HEK293 (cell line): ENCODE results near the gene TMEM87B.

Experiments used
- CTCF ChIA-PET: fragments of 350-600 bp; formaldehyde crosslinking; extraction: SDS; loops from one replicate; lab custom pipeline; 2021; ENCODE audit warnings: antibody characterized with exemption; lab: Yijun Ruan, JAX
- POLR2A ChIA-PET: fragments of 300-600 bp; formaldehyde crosslinking; extraction: SDS; loops from one replicate; lab custom pipeline; 2020; ENCODE audit warnings: antibody characterized with exemption, inconsistent platforms; lab: Yijun Ruan, JAX
- H3K27ac ChIP-seq: fragments of 200-500 bp; sonication (Bioruptor generic); 2 replicates; pipeline ENCODE4 v1.5.1; 2014; ENCODE audit warnings: low read depth, low read length, control low read depth, inconsistent platforms; ENCODE audit errors: extremely low read depth
- H3K36me3 ChIP-seq, 2 experiments: fragments of 200-500 bp in 1 of 2; sonication (Bioruptor generic) in 1 of 2; 1 replicate in 1 of 2; 2 replicates in 1 of 2; pipeline ENCODE4 v1.5.1; 2014 to 2017; ENCODE audit warnings: inconsistent platforms in 2 of 2, low read length in 2 of 2; ENCODE audit not compliant: control insufficient read depth in 2 of 2, insufficient read depth in 1 of 2
- H3K4me1 ChIP-seq: fragments of 200-500 bp; sonication (Bioruptor generic); 2 replicates; pipeline ENCODE4 v1.5.1; 2014; ENCODE audit warnings: mild to moderate bottlenecking, low read length, inconsistent platforms; ENCODE audit not compliant: control insufficient read depth, insufficient read depth
- H3K4me3 ChIP-seq: 2 replicates; pipeline ENCODE4 v1.5.1; 2011; ENCODE audit warnings: low read depth, mild to moderate bottlenecking, control low read depth, low read length, moderate library complexity
- H3K9me3 ChIP-seq: fragments of 200-500 bp; sonication (Bioruptor generic); 2 replicates; pipeline ENCODE4 v1.5.1; 2014; ENCODE audit warnings: low read depth, low read length, inconsistent platforms; ENCODE audit not compliant: control insufficient read depth, insufficient read depth
- KLF1 ChIP-seq: fragments of 450-650 bp; formaldehyde crosslinking; IDR thresholded peaks from 2 replicates; pipeline ENCODE4 v1.5.1; 2016; ENCODE audit warnings: missing biosample characterization, missing genetic modification characterization
- KLF10 ChIP-seq: fragments of 450-650 bp; IDR thresholded peaks from 2 replicates; pipeline ENCODE4 v1.5.1; 2018; ENCODE audit warnings: missing biosample characterization, mild to moderate bottlenecking, missing genetic modification characterization
- PRDM1 ChIP-seq: fragments of 450-650 bp; formaldehyde crosslinking; IDR thresholded peaks from 2 replicates; pipeline ENCODE4; 2016; ENCODE audit warnings: missing biosample characterization, missing genetic modification characterization
- RBAK ChIP-seq: fragments of 450-650 bp; formaldehyde crosslinking; IDR thresholded peaks from 2 replicates; pipeline ENCODE4 v1.5.1; 2016; ENCODE audit warnings: missing biosample characterization, missing genetic modification characterization
- ZBTB17 ChIP-seq: fragments of 450-650 bp; formaldehyde crosslinking; IDR thresholded peaks from 2 replicates; pipeline ENCODE4 v1.5.1; 2016; ENCODE audit warnings: missing biosample characterization, missing genetic modification characterization
- ZBTB49 ChIP-seq: fragments of 450-650 bp; formaldehyde crosslinking; IDR thresholded peaks from 2 replicates; pipeline ENCODE4 v1.5.1; 2016; ENCODE audit warnings: missing biosample characterization, missing genetic modification characterization, low read depth
- ZNF19 ChIP-seq: fragments of 450-650 bp; formaldehyde crosslinking; IDR thresholded peaks from 2 replicates; pipeline ENCODE4; 2016; ENCODE audit warnings: missing biosample characterization, missing genetic modification characterization, low read depth
- ZNF211 ChIP-seq: fragments of 450-650 bp; formaldehyde crosslinking; IDR thresholded peaks from 2 replicates; pipeline ENCODE4 v1.5.1; 2016; ENCODE audit warnings: low read depth, missing biosample characterization, missing genetic modification characterization
- ZNF341 ChIP-seq: fragments of 450-650 bp; formaldehyde crosslinking; IDR thresholded peaks from 2 replicates; pipeline ENCODE4; 2016; ENCODE audit warnings: low read depth, missing biosample characterization, missing genetic modification characterization
- ZNF398 ChIP-seq: fragments of 450-650 bp; formaldehyde crosslinking; IDR thresholded peaks from 2 replicates; pipeline ENCODE4 v1.5.1; 2017; ENCODE audit warnings: missing biosample characterization, missing genetic modification characterization
- ZNF404 ChIP-seq: fragments of 450-650 bp; formaldehyde crosslinking; IDR thresholded peaks from 2 replicates; pipeline ENCODE4 v1.5.1; 2017; ENCODE audit warnings: missing biosample characterization, missing genetic modification characterization
- ZNF610 ChIP-seq: fragments of 450-650 bp; formaldehyde crosslinking; IDR thresholded peaks from 2 replicates; pipeline ENCODE4 v1.5.1; 2016; ENCODE audit warnings: missing biosample characterization, missing genetic modification characterization, borderline replicate concordance
- ZSCAN30 ChIP-seq: fragments of 450-650 bp; IDR thresholded peaks from 2 replicates; pipeline ENCODE4 v1.5.1; 2018; ENCODE audit warnings: missing biosample characterization, mild to moderate bottlenecking, missing genetic modification characterization, moderate library complexity
- TF ChIP-seq, protein P1 (sequence below): fragments of 450-650 bp; formaldehyde crosslinking; IDR thresholded peaks from 2 replicates; pipeline ENCODE4 v1.5.1; 2016; ENCODE audit warnings: missing biosample characterization, missing genetic modification characterization
- TF ChIP-seq, protein P2 (sequence below): fragments of 450-650 bp; formaldehyde crosslinking; IDR thresholded peaks from 2 replicates; pipeline ENCODE4 v1.5.1; 2016; ENCODE audit warnings: missing biosample characterization, missing genetic modification characterization, borderline replicate concordance
- TF ChIP-seq, protein P3 (sequence below): fragments of 450-650 bp; formaldehyde crosslinking; IDR thresholded peaks from 2 replicates; pipeline ENCODE4 v1.5.1; 2016; ENCODE audit warnings: missing biosample characterization, missing genetic modification characterization
- TF ChIP-seq, protein P4 (sequence below): IDR thresholded peaks from 2 replicates; pipeline ENCODE4 v1.6.1; 2011; ENCODE audit warnings: mild to moderate bottlenecking, low read depth, low read length, borderline replicate concordance
- TF ChIP-seq, protein P5 (sequence below): fragments of 450-650 bp; formaldehyde crosslinking; IDR thresholded peaks from 2 replicates; pipeline ENCODE4 v1.5.1; 2016; ENCODE audit warnings: missing biosample characterization, missing genetic modification characterization, borderline replicate concordance

TMEM87B gene

DNA sequence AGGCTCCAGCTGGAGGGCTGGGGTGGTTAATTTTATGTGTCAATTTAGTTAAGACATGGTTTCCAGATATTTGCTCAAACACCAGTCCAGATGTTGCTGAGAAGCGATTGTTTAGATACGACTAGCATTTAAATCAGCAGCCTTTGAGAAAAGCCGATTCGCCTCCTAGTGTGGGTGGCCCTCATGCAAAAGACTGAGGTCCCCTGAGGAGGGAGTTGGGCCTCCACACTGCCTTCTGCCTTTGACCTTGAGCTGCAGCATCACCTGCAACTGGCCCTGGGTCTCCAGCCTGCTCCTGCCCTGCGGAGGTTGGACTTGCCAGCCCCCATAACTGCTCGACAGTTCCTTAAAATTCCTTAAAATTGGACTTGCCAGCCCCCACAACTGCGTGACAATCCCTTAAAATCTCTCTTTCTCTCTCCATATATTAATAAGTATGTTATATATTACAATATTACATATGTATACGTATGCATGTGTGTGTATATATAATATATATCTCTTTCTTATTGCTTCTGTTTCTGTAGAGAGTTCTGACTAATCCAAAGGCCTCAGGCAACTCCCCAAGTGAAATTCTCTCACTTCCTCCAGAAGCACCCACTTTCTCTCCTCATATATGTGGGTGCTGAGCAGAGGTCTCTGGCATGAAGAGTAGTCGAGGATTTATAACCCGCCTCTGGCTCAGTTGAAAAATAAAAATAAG is 97.6 kb downstream of the TMEM87B start:
- no peaks in the 10 kb centered on the region for H3K9me3 ChIP-seq
- H3K27ac ChIP-seq = no peak overlapping the region
- no peak overlapping the region for H3K4me3 ChIP-seq
- POLR2A ChIA-PET = no interaction called here
- TF ChIP-seq, protein P1, sequence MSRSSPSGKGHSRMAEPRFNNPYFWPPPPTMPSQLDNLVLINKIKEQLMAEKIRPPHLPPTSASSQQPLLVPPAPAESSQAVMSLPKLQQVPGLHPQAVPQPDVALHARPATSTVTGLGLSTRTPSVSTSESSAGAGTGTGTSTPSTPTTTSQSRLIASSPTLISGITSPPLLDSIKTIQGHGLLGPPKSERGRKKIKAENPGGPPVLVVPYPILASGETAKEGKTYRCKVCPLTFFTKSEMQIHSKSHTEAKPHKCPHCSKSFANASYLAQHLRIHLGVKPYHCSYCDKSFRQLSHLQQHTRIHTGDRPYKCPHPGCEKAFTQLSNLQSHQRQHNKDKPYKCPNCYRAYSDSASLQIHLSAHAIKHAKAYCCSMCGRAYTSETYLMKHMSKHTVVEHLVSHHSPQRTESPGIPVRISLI (tag by site-specific recombination) = no peak
- TF ChIP-seq ZNF404 (tag by site-specific recombination) = no peak
- no peak for TF ChIP-seq ZNF19 (tag by site-specific recombination)
- TF ChIP-seq ZSCAN30 = no peak
- TF ChIP-seq, protein P2, sequence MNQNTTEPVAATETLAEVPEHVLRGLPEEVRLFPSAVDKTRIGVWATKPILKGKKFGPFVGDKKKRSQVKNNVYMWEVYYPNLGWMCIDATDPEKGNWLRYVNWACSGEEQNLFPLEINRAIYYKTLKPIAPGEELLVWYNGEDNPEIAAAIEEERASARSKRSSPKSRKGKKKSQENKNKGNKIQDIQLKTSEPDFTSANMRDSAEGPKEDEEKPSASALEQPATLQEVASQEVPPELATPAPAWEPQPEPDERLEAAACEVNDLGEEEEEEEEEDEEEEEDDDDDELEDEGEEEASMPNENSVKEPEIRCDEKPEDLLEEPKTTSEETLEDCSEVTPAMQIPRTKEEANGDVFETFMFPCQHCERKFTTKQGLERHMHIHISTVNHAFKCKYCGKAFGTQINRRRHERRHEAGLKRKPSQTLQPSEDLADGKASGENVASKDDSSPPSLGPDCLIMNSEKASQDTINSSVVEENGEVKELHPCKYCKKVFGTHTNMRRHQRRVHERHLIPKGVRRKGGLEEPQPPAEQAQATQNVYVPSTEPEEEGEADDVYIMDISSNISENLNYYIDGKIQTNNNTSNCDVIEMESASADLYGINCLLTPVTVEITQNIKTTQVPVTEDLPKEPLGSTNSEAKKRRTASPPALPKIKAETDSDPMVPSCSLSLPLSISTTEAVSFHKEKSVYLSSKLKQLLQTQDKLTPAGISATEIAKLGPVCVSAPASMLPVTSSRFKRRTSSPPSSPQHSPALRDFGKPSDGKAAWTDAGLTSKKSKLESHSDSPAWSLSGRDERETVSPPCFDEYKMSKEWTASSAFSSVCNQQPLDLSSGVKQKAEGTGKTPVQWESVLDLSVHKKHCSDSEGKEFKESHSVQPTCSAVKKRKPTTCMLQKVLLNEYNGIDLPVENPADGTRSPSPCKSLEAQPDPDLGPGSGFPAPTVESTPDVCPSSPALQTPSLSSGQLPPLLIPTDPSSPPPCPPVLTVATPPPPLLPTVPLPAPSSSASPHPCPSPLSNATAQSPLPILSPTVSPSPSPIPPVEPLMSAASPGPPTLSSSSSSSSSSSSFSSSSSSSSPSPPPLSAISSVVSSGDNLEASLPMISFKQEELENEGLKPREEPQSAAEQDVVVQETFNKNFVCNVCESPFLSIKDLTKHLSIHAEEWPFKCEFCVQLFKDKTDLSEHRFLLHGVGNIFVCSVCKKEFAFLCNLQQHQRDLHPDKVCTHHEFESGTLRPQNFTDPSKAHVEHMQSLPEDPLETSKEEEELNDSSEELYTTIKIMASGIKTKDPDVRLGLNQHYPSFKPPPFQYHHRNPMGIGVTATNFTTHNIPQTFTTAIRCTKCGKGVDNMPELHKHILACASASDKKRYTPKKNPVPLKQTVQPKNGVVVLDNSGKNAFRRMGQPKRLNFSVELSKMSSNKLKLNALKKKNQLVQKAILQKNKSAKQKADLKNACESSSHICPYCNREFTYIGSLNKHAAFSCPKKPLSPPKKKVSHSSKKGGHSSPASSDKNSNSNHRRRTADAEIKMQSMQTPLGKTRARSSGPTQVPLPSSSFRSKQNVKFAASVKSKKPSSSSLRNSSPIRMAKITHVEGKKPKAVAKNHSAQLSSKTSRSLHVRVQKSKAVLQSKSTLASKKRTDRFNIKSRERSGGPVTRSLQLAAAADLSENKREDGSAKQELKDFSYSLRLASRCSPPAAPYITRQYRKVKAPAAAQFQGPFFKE (tag by site-specific recombination) = no peak
- no peak for TF ChIP-seq RBAK (tag by site-specific recombination)
- TF ChIP-seq, protein P3, sequence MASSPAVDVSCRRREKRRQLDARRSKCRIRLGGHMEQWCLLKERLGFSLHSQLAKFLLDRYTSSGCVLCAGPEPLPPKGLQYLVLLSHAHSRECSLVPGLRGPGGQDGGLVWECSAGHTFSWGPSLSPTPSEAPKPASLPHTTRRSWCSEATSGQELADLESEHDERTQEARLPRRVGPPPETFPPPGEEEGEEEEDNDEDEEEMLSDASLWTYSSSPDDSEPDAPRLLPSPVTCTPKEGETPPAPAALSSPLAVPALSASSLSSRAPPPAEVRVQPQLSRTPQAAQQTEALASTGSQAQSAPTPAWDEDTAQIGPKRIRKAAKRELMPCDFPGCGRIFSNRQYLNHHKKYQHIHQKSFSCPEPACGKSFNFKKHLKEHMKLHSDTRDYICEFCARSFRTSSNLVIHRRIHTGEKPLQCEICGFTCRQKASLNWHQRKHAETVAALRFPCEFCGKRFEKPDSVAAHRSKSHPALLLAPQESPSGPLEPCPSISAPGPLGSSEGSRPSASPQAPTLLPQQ = no peak
- TF ChIP-seq, protein P4, sequence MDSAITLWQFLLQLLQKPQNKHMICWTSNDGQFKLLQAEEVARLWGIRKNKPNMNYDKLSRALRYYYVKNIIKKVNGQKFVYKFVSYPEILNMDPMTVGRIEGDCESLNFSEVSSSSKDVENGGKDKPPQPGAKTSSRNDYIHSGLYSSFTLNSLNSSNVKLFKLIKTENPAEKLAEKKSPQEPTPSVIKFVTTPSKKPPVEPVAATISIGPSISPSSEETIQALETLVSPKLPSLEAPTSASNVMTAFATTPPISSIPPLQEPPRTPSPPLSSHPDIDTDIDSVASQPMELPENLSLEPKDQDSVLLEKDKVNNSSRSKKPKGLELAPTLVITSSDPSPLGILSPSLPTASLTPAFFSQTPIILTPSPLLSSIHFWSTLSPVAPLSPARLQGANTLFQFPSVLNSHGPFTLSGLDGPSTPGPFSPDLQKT = no peak
- no peak for TF ChIP-seq PRDM1 (tag by site-specific recombination)
- TF ChIP-seq ZNF610 = no peak
- TF ChIP-seq ZNF211 (tag by site-specific recombination) = no peak
- TF ChIP-seq ZNF398 = no peak
- no peak for TF ChIP-seq ZBTB49
- TF ChIP-seq ZNF341 = no peak
- no peak for TF ChIP-seq KLF1
- TF ChIP-seq, protein P5, sequence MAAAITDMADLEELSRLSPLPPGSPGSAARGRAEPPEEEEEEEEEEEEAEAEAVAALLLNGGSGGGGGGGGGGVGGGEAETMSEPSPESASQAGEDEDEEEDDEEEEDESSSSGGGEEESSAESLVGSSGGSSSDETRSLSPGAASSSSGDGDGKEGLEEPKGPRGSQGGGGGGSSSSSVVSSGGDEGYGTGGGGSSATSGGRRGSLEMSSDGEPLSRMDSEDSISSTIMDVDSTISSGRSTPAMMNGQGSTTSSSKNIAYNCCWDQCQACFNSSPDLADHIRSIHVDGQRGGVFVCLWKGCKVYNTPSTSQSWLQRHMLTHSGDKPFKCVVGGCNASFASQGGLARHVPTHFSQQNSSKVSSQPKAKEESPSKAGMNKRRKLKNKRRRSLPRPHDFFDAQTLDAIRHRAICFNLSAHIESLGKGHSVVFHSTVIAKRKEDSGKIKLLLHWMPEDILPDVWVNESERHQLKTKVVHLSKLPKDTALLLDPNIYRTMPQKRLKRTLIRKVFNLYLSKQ (tag by site-specific recombination) = no peak
- TF ChIP-seq ZBTB17 (tag by site-specific recombination) = no peak
- no peak for TF ChIP-seq KLF10
- TF ChIP-seq, all 188 proteins: peak for 0
- Histone ChIP-seq H3K4me1 (no peaks in the 10 kb centered on the region), H3K36me3 (no peaks in the 10 kb centered on the region)
- CTCF ChIA-PET = no interaction called here
